Caco-2 (cell line): ENCODE data around the gene MELTF. TPM values are rescaled to one million over a fixed set of nuclear protein-coding genes. Genes with fewer than 3 reads are reported as not detected.

Experiments
- BruUV-seq: library from RNA; stranded (reverse); fragments of 400-500 nt; replicated peaks from 2 replicates; lab custom pipeline; 2021; lab: Mats Ljungman, UMichigan
- CTCF ChIA-PET: fragments of 300-600 bp; sonication (Branson Sonifier 250); formaldehyde crosslinking; loops from one replicate; lab custom pipeline; 2022; ENCODE audit warnings: antibody characterized with exemption; lab: Charles Lee
- POLR2A ChIA-PET: fragments of 300-600 bp; sonication (Branson Sonifier 250); formaldehyde crosslinking; loops from one replicate; lab custom pipeline; 2022; ENCODE audit warnings: antibody characterized with exemption; lab: Charles Lee
- DNase-seq, 2 experiments: peaks; one replicate each; pipeline versions ENCODE4 v3.0.0 to v3.0.0-alpha.2; 2020 to 2022
- H3K27me3 ChIP-seq: replicated peaks from 2 replicates; pipeline ENCODE4 v1.6.0; 2011; ENCODE audit warnings: low read length; ENCODE audit not compliant: control insufficient read depth, insufficient read depth
- H3K36me3 ChIP-seq: 2 replicates; pipeline ENCODE4 v1.5.1; 2011; ENCODE audit warnings: low read length; ENCODE audit not compliant: control insufficient read depth, insufficient read depth
- H3K4me1 ChIP-seq: fragments of 250-450 bp; sonication (Bioruptor Pico); 2 replicates; pipeline ENCODE4 v1.5.1; 2020; ENCODE audit warnings: mild to moderate bottlenecking
- H3K4me3 ChIP-seq: 2 replicates; pipeline ENCODE4 v1.5.1; 2011; ENCODE audit warnings: low read depth, mild to moderate bottlenecking, control low read depth, low read length
- H3K9me3 ChIP-seq: fragments of 250-450 bp; sonication (Bioruptor Pico); 2 replicates; pipeline ENCODE4 v1.5.1; 2020; ENCODE audit warnings: mild to moderate bottlenecking, moderate library complexity
- H3K27ac Mint-ChIP-seq: one replicate; pipeline ENCODE4 v1.8.0; 2022; ENCODE audit warnings: mixed read lengths; ENCODE audit not compliant: unreplicated experiment
- H3K27me3 Mint-ChIP-seq: one replicate; pipeline ENCODE4 v1.8.0; 2022; ENCODE audit warnings: mixed read lengths; ENCODE audit not compliant: insufficient read depth, unreplicated experiment
- H3K36me3 Mint-ChIP-seq: one replicate; pipeline ENCODE4 v1.8.0; 2022; ENCODE audit warnings: mild to moderate bottlenecking, mixed read lengths; ENCODE audit not compliant: insufficient read depth, unreplicated experiment
- H3K4me1 Mint-ChIP-seq: one replicate; pipeline ENCODE4 v1.8.0; 2022; ENCODE audit warnings: low read depth, mixed read lengths; ENCODE audit not compliant: unreplicated experiment
- H3K4me3 Mint-ChIP-seq: one replicate; pipeline ENCODE4 v1.8.0; 2022; ENCODE audit warnings: mild to moderate bottlenecking, moderate library complexity, mixed read lengths; ENCODE audit not compliant: unreplicated experiment
- H3K9me3 Mint-ChIP-seq: one replicate; pipeline ENCODE4 v1.8.0; 2022; ENCODE audit warnings: mixed read lengths; ENCODE audit not compliant: unreplicated experiment
- CTCF ChIP-seq, 2 experiments: fragments of 200-600 bp in 1 of 2; IDR thresholded peaks; 1 replicate in 1 of 2; 2 replicates in 1 of 2; pipeline versions ENCODE4 v1.5.1 to v1.8.0; 2011 to 2022; ENCODE audit warnings: antibody characterized with exemption in 1 of 2, control low read depth in 1 of 2, inconsistent platforms in 1 of 2, low read depth in 1 of 2, low read length in 1 of 2, mild to moderate bottlenecking in 1 of 2, moderate library complexity in 1 of 2; ENCODE audit not compliant: insufficient read depth in 1 of 2, severe bottlenecking in 1 of 2, unreplicated experiment in 1 of 2
- intact Hi-C: fragments of 100-400 bp; cut with micrococcal nuclease; formaldehyde crosslinking; loops from one replicate; pipeline ENCODE4 v1.10.0; 2022; ENCODE audit not compliant: unreplicated experiment
- total RNA-seq: library from RNA; stranded (reverse); gene quantifications from 2 replicates; pipeline ENCODE4 v1.2.3, GENCODE V29; 2022

MELTF gene
- total RNA-seq, 1 experiment from 2014 or later, result 29.3 TPM

- TF ChIP-seq CTCF (IDR thresholded peaks at IDR 0.05; ENCODE audit: insufficient read depth in 1 of 2, low read depth in 1 of 2, low read length in 1 of 2, severe bottlenecking in 1 of 2, unreplicated experiment in 1 of 2), result no peak
- ChIA-PET POLR2A (no interaction called here), CTCF (no interaction called here)
- H3K36me3 Mint-ChIP-seq, result peaks cover 4% of the 10 kb centered on the region
- BruUV-seq, result no TSS peak
- H3K4me1 Mint-ChIP-seq, result no peaks in the 10 kb centered on the region
- H3K27ac Mint-ChIP-seq, result no peak overlapping the region
- peaks cover 3% of the 10 kb centered on the region; the same call in 1 of the 2 replicates for H3K9me3 ChIP-seq
- no peaks in the 10 kb centered on the region for H3K27me3 ChIP-seq
- intact Hi-C loops, result no loop called here
- DNase-seq, result no peak
- no peaks in the 10 kb centered on the region for H3K27me3 Mint-ChIP-seq
- no peak overlapping the region for H3K4me3 Mint-ChIP-seq
- no peak overlapping the region for H3K4me3 ChIP-seq
- no peaks in the 10 kb centered on the region for H3K4me1 ChIP-seq
- H3K36me3 ChIP-seq, result no peaks in the 10 kb centered on the region
- peaks cover 10% of the 10 kb centered on the region for H3K9me3 Mint-ChIP-seq
Measured at GRCh38 chr3:196954832-196955231, 74.8 kb downstream of the MELTF start.

Other genes starting within 250 kb of the MELTF start
- gene SENP5, start 161.9 kb downstream of the MELTF start, total RNA-seq, result 33.6 and 36.8 TPM in 2 replicates
- 66.8 and 70.7 TPM in 2 replicates for gene NCBP2, start 87.3 kb downstream of the MELTF start, total RNA-seq
- 4.9 and 5.1 TPM in 2 replicates for gene PIGZ, start 61.0 kb downstream of the MELTF start, total RNA-seq